ENCODE measurements around the gene EFCAB12.

DNA sequence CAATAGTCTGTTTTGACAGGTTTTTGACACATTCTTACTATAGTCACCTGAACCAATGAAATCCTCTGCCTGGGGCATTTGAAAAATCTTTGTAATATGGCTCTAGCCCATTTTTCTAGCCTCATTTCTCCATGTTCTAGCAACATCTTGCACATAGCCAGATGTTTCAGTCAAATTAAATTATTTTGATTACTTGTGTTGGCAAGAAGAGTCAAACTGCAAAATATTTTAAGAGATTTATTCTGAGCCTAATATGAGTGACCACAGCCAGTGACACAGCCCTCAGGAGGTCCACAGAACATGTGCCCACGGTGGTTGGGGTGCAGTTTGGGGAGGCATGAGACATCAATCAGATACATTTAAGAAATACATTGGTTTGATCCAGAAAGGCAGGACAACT is 18.5 kb upstream of the EFCAB12 start:
- TF ChIP-seq ZNF274 (IDR thresholded peaks at IDR 0.05; ENCODE audit: low read depth, low read length) (no peak), YY1 (IDR thresholded peaks at IDR 0.05; ENCODE audit: insufficient read depth, insufficient read length) (no peak), SUZ12 (IDR thresholded peaks at IDR 0.05; ENCODE audit: extremely low read depth, insufficient read depth, insufficient read length) (no peak)
